ENCODE results near the gene ANKRD55. TPM values are rescaled to one million over a fixed set of nuclear protein-coding genes. Genes with fewer than 3 reads are reported as not detected.
"Not testable (repeated sequence)": the region's sequence is repeated elsewhere in the genome, so short reads cannot be mapped to it uniquely, and the experiment has no call there.

Gene ANKRD55
- total RNA-seq, 2 experiments from 2014 or later, result 9.7 to 10.2 TPM

GRCh38 chr5:56215019-56215830 lies 17.9 kb downstream of the ANKRD55 start:
- no peak overlapping the region for H3K4me3 ChIP-seq (ENCODE audit: low read length)
- H3K36me3 Mint-ChIP-seq (ENCODE audit: low read depth), result peaks cover 24% of the 10 kb centered on the region
- no peak overlapping the region for H3K27ac ChIP-seq (ENCODE audit: low read depth in 1 of 2, low read length in 2 of 2)
- no peak overlapping the region for H3K27ac Mint-ChIP-seq
- H3K36me3 ChIP-seq (ENCODE audit: insufficient read depth, low read length), result no peaks in the 10 kb centered on the region
- intact Hi-C loops (cut with DNase I, micrococcal nuclease), result no loop called here
- H3K9me3 ChIP-seq (ENCODE audit: control insufficient read depth in 1 of 2, insufficient read depth in 1 of 2, low read length in 2 of 2), result peaks cover 8 to 12% of the 10 kb centered on the region in 2 experiments
- H3K27me3 ChIP-seq (ENCODE audit: control insufficient read depth in 1 of 2, insufficient read depth in 2 of 2, low read length in 2 of 2), result no peaks in the 10 kb centered on the region
- ChIA-PET CTCF (no interaction called here), POLR2A (no interaction called here)
- DNase-seq, result no peak
- H3K4me3 Mint-ChIP-seq, result no peak overlapping the region
- H3K4me1 Mint-ChIP-seq (ENCODE audit: low read depth), result no peaks in the 10 kb centered on the region
- no peaks in the 10 kb centered on the region for H3K27me3 Mint-ChIP-seq
- ATAC-seq (ENCODE audit: poor library complexity), result no peak
- H3K4me1 ChIP-seq (ENCODE audit: insufficient read depth, low read length), result no peaks in the 10 kb centered on the region
- TF ChIP-seq, protein P1, sequence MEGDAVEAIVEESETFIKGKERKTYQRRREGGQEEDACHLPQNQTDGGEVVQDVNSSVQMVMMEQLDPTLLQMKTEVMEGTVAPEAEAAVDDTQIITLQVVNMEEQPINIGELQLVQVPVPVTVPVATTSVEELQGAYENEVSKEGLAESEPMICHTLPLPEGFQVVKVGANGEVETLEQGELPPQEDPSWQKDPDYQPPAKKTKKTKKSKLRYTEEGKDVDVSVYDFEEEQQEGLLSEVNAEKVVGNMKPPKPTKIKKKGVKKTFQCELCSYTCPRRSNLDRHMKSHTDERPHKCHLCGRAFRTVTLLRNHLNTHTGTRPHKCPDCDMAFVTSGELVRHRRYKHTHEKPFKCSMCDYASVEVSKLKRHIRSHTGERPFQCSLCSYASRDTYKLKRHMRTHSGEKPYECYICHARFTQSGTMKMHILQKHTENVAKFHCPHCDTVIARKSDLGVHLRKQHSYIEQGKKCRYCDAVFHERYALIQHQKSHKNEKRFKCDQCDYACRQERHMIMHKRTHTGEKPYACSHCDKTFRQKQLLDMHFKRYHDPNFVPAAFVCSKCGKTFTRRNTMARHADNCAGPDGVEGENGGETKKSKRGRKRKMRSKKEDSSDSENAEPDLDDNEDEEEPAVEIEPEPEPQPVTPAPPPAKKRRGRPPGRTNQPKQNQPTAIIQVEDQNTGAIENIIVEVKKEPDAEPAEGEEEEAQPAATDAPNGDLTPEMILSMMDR (IDR thresholded peaks at IDR 0.05), result no peak
- H3K9me3 Mint-ChIP-seq, result peaks cover 13% of the 10 kb centered on the region

GRCh38 chr5:56213886-56214535 lies 19.1 kb downstream of the ANKRD55 start:
- H3K36me3 Mint-ChIP-seq (ENCODE audit: low read depth), result peaks cover 13% of the 10 kb centered on the region
- H3K27me3 ChIP-seq (ENCODE audit: control insufficient read depth in 1 of 2, insufficient read depth in 2 of 2, low read length in 2 of 2); H3K27ac Mint-ChIP-seq; H3K27ac ChIP-seq (ENCODE audit: low read depth in 1 of 2, low read length in 2 of 2); H3K4me3 ChIP-seq (ENCODE audit: low read length); intact Hi-C loops (cut with DNase I, micrococcal nuclease); H3K4me1 ChIP-seq (ENCODE audit: insufficient read depth, low read length); CTCF ChIA-PET; POLR2A ChIA-PET; H3K27me3 Mint-ChIP-seq; ATAC-seq (ENCODE audit: poor library complexity); H3K4me3 Mint-ChIP-seq; H3K36me3 ChIP-seq (ENCODE audit: insufficient read depth, low read length); H3K4me1 Mint-ChIP-seq (ENCODE audit: low read depth); DNase-seq: not testable (repeated sequence)
- peaks cover 13% of the 10 kb centered on the region for H3K9me3 Mint-ChIP-seq
- H3K9me3 ChIP-seq (ENCODE audit: control insufficient read depth in 1 of 2, insufficient read depth in 1 of 2, low read length in 2 of 2), result peaks cover 3 to 12% of the 10 kb centered on the region in 2 experiments

DNA sequence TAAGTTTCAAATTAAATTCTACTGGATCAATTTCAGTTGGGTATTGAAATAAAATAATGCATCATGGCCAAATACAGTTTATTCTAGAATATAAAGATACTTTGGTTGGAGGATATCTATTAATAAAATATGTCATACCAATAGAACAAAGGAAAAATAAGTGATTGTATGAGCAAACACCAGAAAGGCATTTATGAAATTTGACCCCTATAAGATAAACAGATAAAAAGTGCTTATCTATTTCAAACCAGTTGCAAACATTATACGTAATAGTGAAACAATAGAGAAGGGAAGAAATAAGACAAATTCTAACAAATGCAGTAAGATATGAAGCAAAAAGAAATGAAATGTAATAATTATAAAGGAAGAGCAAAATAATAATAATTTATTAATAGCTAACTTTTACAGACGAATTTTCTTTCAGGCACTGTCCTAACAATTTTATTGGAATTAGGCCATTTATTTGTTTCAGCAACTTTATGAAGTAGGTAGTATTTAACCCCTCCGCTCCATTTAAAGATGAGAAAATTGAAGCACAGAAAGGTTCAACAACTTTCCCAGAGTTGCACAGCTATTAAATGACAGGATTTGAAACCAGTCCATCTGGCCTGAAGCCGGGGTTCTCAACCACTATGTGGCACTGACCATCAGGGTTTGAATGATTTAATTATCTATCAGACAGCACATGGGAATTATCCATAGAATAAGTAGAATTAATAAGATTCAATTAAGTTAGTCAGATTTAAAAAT lies 20.8 kb downstream of the ANKRD55 start:
- Mint-ChIP-seq H3K4me1 (ENCODE audit: low read depth) (no peaks in the 10 kb centered on the region), H3K36me3 (ENCODE audit: low read depth) (peaks cover 4% of the 10 kb centered on the region), H3K27ac (no peak overlapping the region), H3K9me3 (peaks cover 8% of the 10 kb centered on the region), H3K27me3 (no peaks in the 10 kb centered on the region), H3K4me3 (no peak overlapping the region)
- Histone ChIP-seq H3K27me3 (ENCODE audit: control insufficient read depth in 1 of 2, insufficient read depth in 2 of 2, low read length in 2 of 2) (no peaks in the 10 kb centered on the region), H3K36me3 (ENCODE audit: insufficient read depth, low read length) (no peaks in the 10 kb centered on the region), H3K4me1 (ENCODE audit: insufficient read depth, low read length) (no peaks in the 10 kb centered on the region), H3K9me3 (ENCODE audit: control insufficient read depth in 1 of 2, insufficient read depth in 1 of 2, low read length in 2 of 2) (peaks cover 3 to 12% of the 10 kb centered on the region in 2 experiments), H3K27ac (ENCODE audit: low read depth in 1 of 2, low read length in 2 of 2) (no peak overlapping the region), H3K4me3 (ENCODE audit: low read length) (no peak overlapping the region)
- POLR2A ChIA-PET, result no interaction called here
- CTCF ChIA-PET, result no interaction called here
- intact Hi-C loops (cut with DNase I, micrococcal nuclease), result no loop called here
- TF ChIP-seq, protein P1 (IDR thresholded peaks at IDR 0.05), result no peak
- no peak for DNase-seq
- no peak for ATAC-seq (ENCODE audit: poor library complexity)
